HG03439 (cell line): ENCODE measurements around the gene GALNT2.

Experiments
- ATAC-seq: cut with Tn5 transposase; IDR thresholded peaks from one replicate; pipeline ENCODE4 v1.9.1; 2021; ENCODE audit warnings: mild to moderate bottlenecking, moderate library complexity; ENCODE audit not compliant: unreplicated experiment

GALNT2 gene

DNA sequence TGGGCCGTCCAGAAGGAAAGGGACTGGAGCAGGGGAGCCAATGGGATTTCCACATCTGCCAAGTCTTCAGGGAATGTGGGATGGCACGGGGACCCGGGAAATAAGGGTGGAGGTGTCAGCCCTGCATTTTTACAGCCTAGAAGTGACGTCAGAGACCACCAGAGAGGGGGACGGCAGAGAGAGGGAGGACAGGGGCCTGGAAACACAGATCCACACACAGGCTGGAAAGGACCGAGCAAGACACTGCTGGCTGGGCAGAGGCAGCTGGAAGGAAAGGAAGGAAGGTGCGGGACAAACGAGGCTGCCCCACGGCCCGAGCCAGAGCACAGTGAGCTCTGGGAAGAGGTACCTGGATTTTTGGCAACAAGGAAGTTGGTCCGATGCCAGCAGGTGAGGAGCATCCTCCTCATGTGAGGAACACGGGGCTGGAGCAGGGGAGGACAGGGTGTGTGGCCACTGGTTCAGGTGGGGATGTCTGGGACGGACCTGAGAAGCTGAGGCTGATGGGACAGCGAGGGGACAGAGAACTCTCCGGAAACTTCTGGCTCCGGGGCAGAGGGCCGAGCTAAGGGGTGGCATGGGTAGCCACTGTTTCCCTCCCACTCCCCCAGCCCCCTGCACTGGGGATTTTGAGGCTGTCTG is 220.8 kb downstream of the GALNT2 start:
- no peak for ATAC-seq

GRCh38 chr1:230288641-230289349 is 221.8 kb downstream of the GALNT2 start:
- no peak for ATAC-seq

- no peak for ATAC-seq
These were observed 222.3 kb downstream of the GALNT2 start for GRCh38 chr1:230289350-230289644.

- no peak for ATAC-seq
These were observed 224.9 kb downstream of the GALNT2 start for GRCh38 chr1:230291731-230292620.

- ATAC-seq: no peak
These were observed 225.8 kb downstream of the GALNT2 start for GRCh38 chr1:230292689-230293389.

DNA sequence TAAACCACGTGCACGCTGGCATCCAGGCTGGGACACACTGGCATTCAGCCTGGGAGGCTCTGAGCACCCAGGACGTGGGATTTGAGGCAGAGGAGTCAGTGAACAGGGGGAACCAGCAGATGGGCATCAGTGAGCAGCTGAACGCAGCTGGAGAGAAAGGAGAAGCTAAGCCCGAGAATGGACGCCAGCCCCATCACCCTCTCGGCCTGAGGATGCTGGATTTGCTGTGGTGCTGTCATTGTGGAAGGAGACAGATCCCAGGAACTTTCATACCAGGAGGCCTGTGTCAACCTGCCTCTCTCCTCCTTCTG is 226.3 kb downstream of the GALNT2 start:
- ATAC-seq: no peak

GRCh38 chr1:230295367-230295766 is 228.3 kb downstream of the GALNT2 start:
- ATAC-seq: no peak

DNA sequence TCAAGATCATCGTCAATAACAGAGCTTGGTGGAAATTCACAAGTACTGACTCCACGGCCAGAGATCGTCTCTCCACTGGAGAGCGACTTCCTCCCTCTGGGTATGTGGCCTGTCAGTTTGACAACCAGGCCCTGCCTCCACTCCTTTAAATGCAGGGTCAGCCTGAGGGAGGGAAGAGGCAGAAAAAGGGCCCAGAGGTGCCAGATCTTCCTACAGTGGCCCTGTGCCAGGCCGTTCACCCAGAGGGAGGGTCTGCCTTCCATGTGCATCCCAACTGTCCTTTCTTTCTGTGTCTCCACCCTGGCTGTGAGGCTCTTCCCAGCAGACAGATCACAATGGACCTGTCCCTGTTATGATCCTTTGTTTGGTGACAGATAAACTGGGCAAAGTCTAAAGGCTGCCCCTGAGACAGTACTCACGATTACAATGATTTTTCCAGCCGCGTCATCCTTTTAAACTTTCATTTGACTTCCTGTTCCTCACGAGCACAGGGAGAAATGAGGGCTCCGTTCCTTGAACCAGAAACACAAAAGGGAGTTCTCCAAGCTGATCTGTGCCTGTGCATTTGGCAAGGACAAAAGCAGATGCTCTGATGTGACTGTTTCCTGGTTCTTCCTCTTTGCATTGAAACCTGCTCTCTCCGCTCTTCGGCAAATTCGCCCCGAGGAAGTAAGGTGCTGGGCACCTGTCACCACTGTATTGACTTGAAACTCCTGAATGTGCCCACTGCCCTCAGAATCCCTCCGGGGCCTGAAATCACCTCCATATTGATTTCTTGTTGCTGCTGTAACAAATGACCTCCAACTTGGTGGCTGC is 232.4 kb downstream of the GALNT2 start:
- ATAC-seq: no peak

DNA sequence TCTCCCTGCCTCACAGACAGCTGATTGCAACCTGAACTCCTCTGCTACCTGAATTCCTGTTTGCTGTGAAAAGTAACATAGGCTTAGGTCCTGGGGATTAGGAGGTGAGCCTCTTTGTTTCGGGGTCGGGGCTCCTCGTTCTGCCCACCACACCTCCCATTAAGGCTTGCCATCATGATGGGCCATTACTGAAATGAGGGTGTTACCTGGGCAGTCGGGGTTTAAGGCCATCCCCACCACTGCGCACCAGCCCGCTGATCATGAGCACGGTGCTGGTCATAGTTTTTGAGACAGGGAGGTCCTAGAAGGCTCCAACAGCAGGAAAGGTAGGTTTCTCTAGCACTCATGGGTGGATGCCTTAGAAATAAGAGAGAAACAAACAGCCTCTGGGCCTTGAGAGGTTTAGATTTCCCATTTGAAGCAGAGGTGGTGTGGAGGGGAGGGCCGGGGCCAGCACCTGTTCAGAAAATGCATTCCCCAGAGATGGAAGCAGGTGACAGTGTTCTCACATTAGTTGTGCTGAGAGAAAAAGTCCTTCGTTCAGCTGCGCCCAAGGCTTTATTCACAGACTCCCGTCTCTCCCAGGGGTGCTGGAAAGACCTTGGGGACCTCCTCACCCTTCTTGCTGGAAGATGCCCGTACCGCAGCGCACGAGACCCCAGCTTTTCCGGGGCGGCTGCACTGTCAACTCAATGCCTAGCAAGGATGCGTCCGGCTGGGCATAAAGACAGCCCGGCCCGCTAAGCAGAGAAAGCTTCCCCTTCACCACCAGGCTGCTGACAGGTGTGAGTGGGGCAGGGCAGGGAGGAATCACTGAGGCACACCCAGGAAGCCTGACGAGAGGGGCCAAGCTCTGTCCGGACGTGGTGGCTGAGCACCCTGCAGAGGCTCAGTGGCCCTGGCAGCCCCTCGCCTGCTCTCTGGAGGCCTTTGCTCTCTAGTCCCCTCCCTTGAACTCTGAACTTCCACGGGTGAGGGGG is 233.6 kb downstream of the GALNT2 start:
- ATAC-seq: no peak

- ATAC-seq: no peak
These were observed 234.3 kb downstream of the GALNT2 start for GRCh38 chr1:230301322-230301721.

DNA sequence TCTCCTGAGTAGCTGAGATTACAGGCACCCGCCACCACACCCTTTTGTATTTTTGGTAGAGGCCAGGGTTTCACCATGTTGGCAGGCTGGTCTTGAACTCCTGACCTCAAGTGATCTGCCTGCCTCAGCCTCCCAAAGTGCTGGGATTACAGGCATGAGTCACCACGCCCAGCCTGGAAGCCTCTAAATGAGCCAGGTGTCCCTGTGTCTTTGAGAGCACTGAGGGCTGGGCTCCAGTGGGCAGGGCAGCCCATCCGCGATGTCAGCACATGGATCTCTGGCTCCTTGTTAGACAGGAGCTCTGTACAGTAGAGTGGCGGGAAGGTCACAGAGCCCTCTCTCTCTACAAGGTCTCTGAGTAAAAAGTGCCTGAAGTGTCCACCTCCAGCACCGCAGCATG is 234.8 kb downstream of the GALNT2 start:
- ATAC-seq: no peak

- no peak for ATAC-seq
These were observed 236.0 kb downstream of the GALNT2 start for GRCh38 chr1:230303069-230303468.

- no peak for ATAC-seq
These were observed 236.8 kb downstream of the GALNT2 start for GRCh38 chr1:230303822-230304221.

- ATAC-seq: no peak
These were observed 239.1 kb downstream of the GALNT2 start for GRCh38 chr1:230306169-230306568.

GRCh38 chr1:230307213-230307612 is 240.2 kb downstream of the GALNT2 start:
- ATAC-seq: no peak

GRCh38 chr1:230308039-230308438 is 241.0 kb downstream of the GALNT2 start:
- no peak for ATAC-seq

DNA sequence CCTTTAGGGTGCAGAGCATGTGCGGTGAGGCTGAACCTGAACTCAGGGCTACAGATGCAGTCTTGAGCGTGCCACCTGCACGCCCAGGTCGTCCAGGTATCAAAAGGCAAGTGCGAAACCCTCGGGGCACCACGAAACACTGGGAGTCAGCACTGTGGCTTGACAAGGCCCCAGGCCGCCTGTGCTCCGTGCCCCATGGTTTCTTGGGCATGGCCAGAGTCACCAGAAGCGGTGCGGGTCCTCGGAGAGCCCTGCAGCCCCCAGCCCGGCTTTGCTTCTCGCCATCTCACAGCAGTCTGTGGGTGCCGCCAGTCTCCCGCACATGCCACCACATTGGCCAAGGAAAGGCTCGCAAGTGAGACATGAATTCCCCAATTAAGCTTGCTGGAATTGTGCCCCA is 241.8 kb downstream of the GALNT2 start:
- ATAC-seq: no peak

GRCh38 chr1:230309646-230310177 is 242.7 kb downstream of the GALNT2 start:
- no peak for ATAC-seq
